IMR-90 (cell line): ENCODE results near the gene OR51B2. TPM values are rescaled to one million over a fixed set of nuclear protein-coding genes. Genes with fewer than 3 reads are reported as not detected.

Experiments used
- ATAC-seq: fragments of 200-7000 bp; cut with Tn5 transposase; 2 replicates; pipeline ENCODE4 v1.9.1; 2020; ENCODE audit warnings: low read depth, mild to moderate bottlenecking, moderate library complexity
- BruUV-seq: library from RNA; stranded (reverse); fragments of 400-500 nt; replicated peaks from 2 replicates; lab custom pipeline; 2021; lab: Mats Ljungman, UMichigan
- CTCF ChIA-PET: fragments of 300-600 bp; formaldehyde crosslinking; extraction: SDS; loops from one replicate; lab custom pipeline; 2021; ENCODE audit warnings: antibody characterized with exemption; lab: Yijun Ruan, JAX
- POLR2A ChIA-PET: fragments of 300-600 bp; sonication (Branson Sonifier 250); formaldehyde crosslinking; loops from one replicate; lab custom pipeline; 2022; ENCODE audit warnings: antibody characterized with exemption; ENCODE audit not compliant: unreplicated experiment; lab: Charles Lee
- DNase-seq: peaks from one replicate; pipeline ENCODE4 v3.0.0; 2013
- H2AFZ ChIP-seq: replicated peaks from 2 replicates; pipeline ENCODE3; 2013; ENCODE audit warnings: low read length, mild to moderate bottlenecking; ENCODE audit not compliant: poor library complexity
- H2AK5ac ChIP-seq: 2 replicates; pipeline ENCODE4 v1.6.1; 2013; ENCODE audit warnings: low read depth, low read length, inconsistent platforms
- H2AK9ac ChIP-seq: replicated peaks from 2 replicates; pipeline ENCODE3; 2013; ENCODE audit warnings: mild to moderate bottlenecking, low read depth, low read length, moderate library complexity; ENCODE audit not compliant: poor library complexity
- H2BK120ac ChIP-seq: 2 replicates; pipeline ENCODE4 v1.6.1; 2013; ENCODE audit warnings: low read depth, low read length, inconsistent platforms
- H2BK15ac ChIP-seq: 3 replicates; pipeline ENCODE4 v1.6.1; 2013; ENCODE audit warnings: low read depth, low read length, inconsistent platforms
- H2BK20ac ChIP-seq: 2 replicates; pipeline ENCODE4 v1.6.1; 2013; ENCODE audit warnings: low read depth, mild to moderate bottlenecking, inconsistent platforms, low read length, moderate library complexity
- H2BK5ac ChIP-seq: 2 replicates; pipeline ENCODE4 v1.6.1; 2013; ENCODE audit warnings: mild to moderate bottlenecking, low read depth, low read length, inconsistent platforms; ENCODE audit not compliant: poor library complexity, severe bottlenecking
- H3K14ac ChIP-seq: replicated peaks from 2 replicates; pipeline ENCODE4 v1.6.1; 2013; ENCODE audit warnings: low read depth, low read length, inconsistent platforms
- H3K18ac ChIP-seq: 2 replicates; pipeline ENCODE4 v1.6.1; 2013; ENCODE audit warnings: low read depth, low read length, control low read depth
- H3K23ac ChIP-seq: 2 replicates; pipeline ENCODE4 v1.6.1; 2013; ENCODE audit warnings: low read depth, low read length, inconsistent platforms
- H3K27ac ChIP-seq: 2 replicates; pipeline ENCODE4 v1.5.1; 2013; ENCODE audit warnings: mild to moderate bottlenecking, control low read depth, low read length; ENCODE audit not compliant: insufficient read depth
- H3K27me3 ChIP-seq: 2 replicates; pipeline ENCODE4 v1.6.1; 2013; ENCODE audit warnings: low read length; ENCODE audit not compliant: control insufficient read depth, insufficient read depth
- H3K36me3 ChIP-seq: 2 replicates; pipeline ENCODE4 v1.6.1; 2013; ENCODE audit warnings: low read length, mixed read lengths; ENCODE audit not compliant: control insufficient read depth, insufficient read depth
- H3K4ac ChIP-seq: 2 replicates; pipeline ENCODE4 v1.6.1; 2013; ENCODE audit warnings: low read depth, low read length, inconsistent platforms
- H3K4me1 ChIP-seq: 2 replicates; pipeline ENCODE4 v1.6.1; 2013; ENCODE audit warnings: low read length, mixed read lengths; ENCODE audit not compliant: control insufficient read depth, insufficient read depth
- H3K4me2 ChIP-seq: 2 replicates; pipeline ENCODE4 v1.6.1; 2013; ENCODE audit warnings: low read depth, mild to moderate bottlenecking, control low read depth, low read length, moderate library complexity
- H3K4me3 ChIP-seq: 2 replicates; pipeline ENCODE4 v1.5.1; 2013; ENCODE audit warnings: low read depth, mild to moderate bottlenecking, control low read depth, low read length, moderate library complexity; ENCODE audit not compliant: insufficient read depth
- H3K56ac ChIP-seq: 2 replicates; pipeline ENCODE4 v1.6.1; 2013; ENCODE audit warnings: low read length, inconsistent platforms; ENCODE audit not compliant: insufficient read depth; ENCODE audit errors: extremely low read depth
- H3K79me1 ChIP-seq, 2 experiments: 2 replicates each; pipeline ENCODE4 v1.6.1; 2013; ENCODE audit warnings: low read length in 2 of 2, inconsistent platforms in 1 of 2, low read depth in 1 of 2
- H3K9ac ChIP-seq: 2 replicates; pipeline ENCODE4 v1.6.1; 2013; ENCODE audit warnings: low read depth, low read length, control low read depth
- H3K9me1 ChIP-seq: 2 replicates; pipeline ENCODE4 v1.6.1; 2013; ENCODE audit warnings: low read length, inconsistent platforms; ENCODE audit not compliant: insufficient read depth
- H3K9me3 ChIP-seq: 2 replicates; pipeline ENCODE4 v1.6.1; 2013; ENCODE audit warnings: low read length; ENCODE audit not compliant: control insufficient read depth, insufficient read depth
- H4K20me1 ChIP-seq: 2 replicates; pipeline ENCODE4 v1.6.1; 2013; ENCODE audit warnings: low read length, inconsistent platforms; ENCODE audit not compliant: insufficient read depth
- H4K5ac ChIP-seq: 2 replicates; pipeline ENCODE4 v1.6.1; 2013; ENCODE audit warnings: mild to moderate bottlenecking, low read depth, low read length, control low read depth
- H4K8ac ChIP-seq, 2 experiments: 2 replicates each; pipeline ENCODE4 v1.6.1; 2013; ENCODE audit warnings: low read depth in 2 of 2, low read length in 2 of 2, control low read depth in 1 of 2, inconsistent platforms in 1 of 2
- H4K91ac ChIP-seq: 2 replicates; pipeline ENCODE4 v1.6.1; 2013; ENCODE audit warnings: low read depth, low read length, inconsistent platforms; ENCODE audit not compliant: insufficient read depth
- BHLHE40 ChIP-seq: fragments of 150-350 bp; IDR thresholded peaks from 2 replicates; pipeline ENCODE4 v1.6.1; 2016; ENCODE audit warnings: mild to moderate bottlenecking, low read depth, low read length
- CEBPB ChIP-seq: IDR thresholded peaks from 2 replicates; pipeline ENCODE4 v1.6.1; 2012; ENCODE audit warnings: low read depth, low read length, improper control_type of control experiment
- CHD1 ChIP-seq: IDR thresholded peaks from 2 replicates; pipeline ENCODE4 v1.6.1; 2012; ENCODE audit warnings: low read depth, low read length, improper control_type of control experiment
- MAFK ChIP-seq: IDR thresholded peaks from 2 replicates; pipeline ENCODE4 v1.6.1; 2012; ENCODE audit warnings: low read depth, low read length, improper control_type of control experiment
- MAZ ChIP-seq: IDR thresholded peaks from 2 replicates; pipeline ENCODE4 v1.6.1; 2012; ENCODE audit warnings: low read depth, mild to moderate bottlenecking, low read length, improper control_type of control experiment, moderate library complexity, borderline replicate concordance
- NFE2L2 ChIP-seq: fragments of 150-350 bp; IDR thresholded peaks from 2 replicates; pipeline ENCODE4 v1.6.1; 2016; ENCODE audit warnings: low read depth, mild to moderate bottlenecking, low read length
- POLR2A ChIP-seq: IDR thresholded peaks from 2 replicates; pipeline ENCODE4 v1.6.1; 2012; ENCODE audit warnings: mild to moderate bottlenecking, low read depth, low read length
- RAD21 ChIP-seq: IDR thresholded peaks from 2 replicates; pipeline ENCODE4 v1.6.1; 2012; ENCODE audit warnings: low read length, improper control_type of control experiment
- WGBS, 2 experiments: methylation state at CpG; one replicate each; pipeline versions ENCODE4 v1.1.5 to v1.1.7; 2013; ENCODE audit warnings: missing lambda C conversion rate in 2 of 2; ENCODE audit not compliant: insufficient read length in 1 of 2; ENCODE audit errors: extremely low coverage in 2 of 2; 5-methylcytosine and 5-hydroxymethylcytosine counted together
- dilution Hi-C: fragments of 300-500 bp; cut with HindIII; formaldehyde crosslinking; loops from one replicate; pipeline ENCODE4 v1.14.3; 2018; ENCODE audit warnings: low sequenced_read_pairs; ENCODE audit not compliant: unreplicated experiment
- in situ Hi-C: fragments of 300-500 bp; cut with MboI; formaldehyde crosslinking; loops from 3 replicates; pipeline ENCODE4 v1.14.3; 2019; ENCODE audit warnings: low sequenced_read_pairs, inconsistent platforms, mixed read lengths
- intact Hi-C: fragments of 100-400 bp; cut with micrococcal nuclease; formaldehyde crosslinking; loops from 2 replicates; pipeline ENCODE4 v1.10.0; 2022
- polyA plus RNA-seq, 3 experiments: library from polyadenylated mRNA; depleted of rRNA; stranded (reverse); fragments of >200 nt; gene quantifications; 2 replicates each; pipeline ENCODE4 v1.2.3, GENCODE V29; 2012; ENCODE audit warnings: low replicate concordance in 1 of 3
- total RNA-seq: library from RNA; depleted of rRNA; stranded (reverse); fragments of >200 nt; gene quantifications from 2 replicates; pipeline ENCODE4 v1.2.3, GENCODE V29; 2012
- TF ChIP-seq, protein P1 (sequence below): fragments of 150-350 bp; IDR thresholded peaks from 2 replicates; pipeline ENCODE4 v1.6.1; 2017; ENCODE audit warnings: mild to moderate bottlenecking, antibody characterized with exemption, low read length, low read depth
- TF ChIP-seq, protein P2 (sequence below): conservative IDR thresholded peaks from 2 replicates; pipeline ENCODE4 v1.5.1; 2012; ENCODE audit warnings: mild to moderate bottlenecking, low read depth, low read length, improper control_type of control experiment

OR51B2 gene
- total and polyA plus RNA-seq, 2 of the 4 experiments (the other 2 are of a cell fraction), result not detected

DNA sequence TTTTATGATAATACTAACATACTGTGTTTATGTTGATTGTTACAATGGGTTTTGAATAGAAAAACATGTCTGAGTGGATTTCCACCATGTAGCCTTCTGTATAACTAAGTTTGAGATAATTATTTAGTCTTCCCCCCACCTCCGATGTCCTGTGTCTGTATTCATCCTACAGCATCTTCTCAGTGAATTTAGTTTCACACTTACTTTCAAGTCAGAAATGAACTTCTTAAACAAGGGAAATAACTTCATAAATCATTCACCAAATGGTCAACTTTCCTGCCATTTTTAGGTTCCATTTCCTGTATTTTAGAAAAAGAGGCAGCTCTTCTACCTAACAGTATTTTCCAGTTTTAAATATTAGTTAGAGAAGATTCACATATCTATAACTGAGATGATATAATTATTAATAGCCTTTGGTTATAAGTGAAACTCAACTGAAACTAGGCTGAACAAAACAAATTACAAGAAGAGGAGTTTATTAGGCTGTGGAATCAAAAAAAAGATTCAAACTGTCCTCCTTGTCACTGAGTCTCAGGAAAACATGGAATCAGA is 15.8 kb upstream of the OR51B2 start:
- no peak overlapping the region for H3K14ac ChIP-seq
- dilution Hi-C loops (no loop called here), in situ Hi-C loops (no loop called here), intact Hi-C loops (no loop called here)
- no peak overlapping the region for H3K23ac ChIP-seq
- H2BK15ac ChIP-seq, result peak overlapping the region; percentile 66; the same call in 2 of the 3 replicates
- peak overlapping the region; percentile 94; the same call in 1 of the 2 replicates for H2BK120ac ChIP-seq
- H2BK5ac ChIP-seq, result peak overlapping the region; percentile 46
- peak overlapping the region; percentile 93 for H2BK20ac ChIP-seq
- no peak overlapping the region for H3K4me3 ChIP-seq
- POLR2A ChIA-PET, result no interaction called here
- H3K79me1 ChIP-seq, result no peaks in the 10 kb centered on the region
- TF ChIP-seq CHD1, result no peak
- TF ChIP-seq CEBPB, result no peak
- no peak for TF ChIP-seq BHLHE40
- TF ChIP-seq, protein P1, sequence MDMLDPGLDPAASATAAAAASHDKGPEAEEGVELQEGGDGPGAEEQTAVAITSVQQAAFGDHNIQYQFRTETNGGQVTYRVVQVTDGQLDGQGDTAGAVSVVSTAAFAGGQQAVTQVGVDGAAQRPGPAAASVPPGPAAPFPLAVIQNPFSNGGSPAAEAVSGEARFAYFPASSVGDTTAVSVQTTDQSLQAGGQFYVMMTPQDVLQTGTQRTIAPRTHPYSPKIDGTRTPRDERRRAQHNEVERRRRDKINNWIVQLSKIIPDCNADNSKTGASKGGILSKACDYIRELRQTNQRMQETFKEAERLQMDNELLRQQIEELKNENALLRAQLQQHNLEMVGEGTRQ, result no peak
- no peak for TF ChIP-seq RAD21
- no peak for TF ChIP-seq MAFK
- no peak for TF ChIP-seq POLR2A
- no peak for TF ChIP-seq NFE2L2
- TF ChIP-seq, protein P2, sequence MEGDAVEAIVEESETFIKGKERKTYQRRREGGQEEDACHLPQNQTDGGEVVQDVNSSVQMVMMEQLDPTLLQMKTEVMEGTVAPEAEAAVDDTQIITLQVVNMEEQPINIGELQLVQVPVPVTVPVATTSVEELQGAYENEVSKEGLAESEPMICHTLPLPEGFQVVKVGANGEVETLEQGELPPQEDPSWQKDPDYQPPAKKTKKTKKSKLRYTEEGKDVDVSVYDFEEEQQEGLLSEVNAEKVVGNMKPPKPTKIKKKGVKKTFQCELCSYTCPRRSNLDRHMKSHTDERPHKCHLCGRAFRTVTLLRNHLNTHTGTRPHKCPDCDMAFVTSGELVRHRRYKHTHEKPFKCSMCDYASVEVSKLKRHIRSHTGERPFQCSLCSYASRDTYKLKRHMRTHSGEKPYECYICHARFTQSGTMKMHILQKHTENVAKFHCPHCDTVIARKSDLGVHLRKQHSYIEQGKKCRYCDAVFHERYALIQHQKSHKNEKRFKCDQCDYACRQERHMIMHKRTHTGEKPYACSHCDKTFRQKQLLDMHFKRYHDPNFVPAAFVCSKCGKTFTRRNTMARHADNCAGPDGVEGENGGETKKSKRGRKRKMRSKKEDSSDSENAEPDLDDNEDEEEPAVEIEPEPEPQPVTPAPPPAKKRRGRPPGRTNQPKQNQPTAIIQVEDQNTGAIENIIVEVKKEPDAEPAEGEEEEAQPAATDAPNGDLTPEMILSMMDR, result no peak
- TF ChIP-seq MAZ, result no peak
- H3K9ac ChIP-seq, result no peak overlapping the region
- no CpG with 5 or more reads among the region's 1 CpG for WGBS, 2 experiments
- H3K9me1 ChIP-seq, result peaks cover 7% of the 10 kb centered on the region; the same call in 1 of the 2 replicates
- H4K20me1 ChIP-seq, result no peaks in the 10 kb centered on the region
- H3K36me3 ChIP-seq, result no peaks in the 10 kb centered on the region
- no peak overlapping the region; the same call in 1 of the 2 replicates for H2AK5ac ChIP-seq
- DNase-seq, result no peak
- no peak overlapping the region for H3K4me2 ChIP-seq
- H3K4me1 ChIP-seq, result peaks cover 14% of the 10 kb centered on the region
- peak overlapping the region; percentile 85; the same call in 1 of the 2 replicates for H3K18ac ChIP-seq
- no peak overlapping the region for H3K27ac ChIP-seq
- ATAC-seq, result no peak
- peak overlapping the region; percentile 86; the same call in 1 of the 2 replicates for H3K4ac ChIP-seq
- BruUV-seq, result no TSS peak
- H4K5ac ChIP-seq, result peak overlapping the region; percentile 82; the same call in 1 of the 2 replicates
- H2AFZ ChIP-seq, result no peak overlapping the region
- CTCF ChIA-PET, result no interaction called here
- H2AK9ac ChIP-seq, result no peak overlapping the region
- H3K27me3 ChIP-seq, result no peaks in the 10 kb centered on the region
- H4K8ac ChIP-seq, result peak overlapping the region; percentile 75 to 78; a peak in 2 of 4 replicates
- H3K56ac ChIP-seq, result no peak overlapping the region
- no peaks in the 10 kb centered on the region for H3K9me3 ChIP-seq
- peak overlapping the region; percentile 21 for H4K91ac ChIP-seq
